NB4 (cell line): ENCODE measurements around the gene SFI1.

Experiments
- POLR2A ChIP-seq: IDR thresholded peaks from 2 replicates; pipeline ENCODE4 v1.6.1; 2011; ENCODE audit warnings: mild to moderate bottlenecking; ENCODE audit not compliant: insufficient read length; ENCODE audit errors: extremely low read depth
- TF ChIP-seq, protein P1 (sequence below): IDR thresholded peaks from one replicate; pipeline ENCODE4 v1.5.1; 2012; ENCODE audit warnings: low read depth, low read length
- TF ChIP-seq, protein P2 (sequence below): IDR thresholded peaks from 2 replicates; pipeline ENCODE4 v1.6.1; 2011; ENCODE audit warnings: low read depth, low read length

GRCh38 chr22:31637891-31638618 is 141.7 kb downstream of the SFI1 start:
- peak; percentile 26 for TF ChIP-seq POLR2A
- TF ChIP-seq, protein P1, sequence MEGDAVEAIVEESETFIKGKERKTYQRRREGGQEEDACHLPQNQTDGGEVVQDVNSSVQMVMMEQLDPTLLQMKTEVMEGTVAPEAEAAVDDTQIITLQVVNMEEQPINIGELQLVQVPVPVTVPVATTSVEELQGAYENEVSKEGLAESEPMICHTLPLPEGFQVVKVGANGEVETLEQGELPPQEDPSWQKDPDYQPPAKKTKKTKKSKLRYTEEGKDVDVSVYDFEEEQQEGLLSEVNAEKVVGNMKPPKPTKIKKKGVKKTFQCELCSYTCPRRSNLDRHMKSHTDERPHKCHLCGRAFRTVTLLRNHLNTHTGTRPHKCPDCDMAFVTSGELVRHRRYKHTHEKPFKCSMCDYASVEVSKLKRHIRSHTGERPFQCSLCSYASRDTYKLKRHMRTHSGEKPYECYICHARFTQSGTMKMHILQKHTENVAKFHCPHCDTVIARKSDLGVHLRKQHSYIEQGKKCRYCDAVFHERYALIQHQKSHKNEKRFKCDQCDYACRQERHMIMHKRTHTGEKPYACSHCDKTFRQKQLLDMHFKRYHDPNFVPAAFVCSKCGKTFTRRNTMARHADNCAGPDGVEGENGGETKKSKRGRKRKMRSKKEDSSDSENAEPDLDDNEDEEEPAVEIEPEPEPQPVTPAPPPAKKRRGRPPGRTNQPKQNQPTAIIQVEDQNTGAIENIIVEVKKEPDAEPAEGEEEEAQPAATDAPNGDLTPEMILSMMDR, result no peak
- TF ChIP-seq, protein P2, sequence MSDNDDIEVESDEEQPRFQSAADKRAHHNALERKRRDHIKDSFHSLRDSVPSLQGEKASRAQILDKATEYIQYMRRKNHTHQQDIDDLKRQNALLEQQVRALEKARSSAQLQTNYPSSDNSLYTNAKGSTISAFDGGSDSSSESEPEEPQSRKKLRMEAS, result peak; percentile 49
